Gastrocnemius medialis (tissue), 4 donors: ENCODE results near the gene SHTN1.

Experiments
- POLR2A ChIP-seq, 2 donors: fragments of 450-650 bp; IDR thresholded peaks; one replicate each; pipeline ENCODE4 v1.6.1; 2017; ENCODE audit warnings: antibody characterized with exemption in 2 of 2, mild to moderate bottlenecking in 2 of 2, moderate library complexity in 2 of 2
- TF ChIP-seq, protein P1 (sequence below), 5 experiments: fragments of 450-650 bp in 3 of 5; fragments of 200-600 bp in 2 of 5; sonication (generic) in 2 of 5; IDR thresholded peaks in 4 of 5; conservative IDR thresholded peaks in 1 of 5; 1 replicate in 4 of 5; 2 replicates in 1 of 5; pipeline ENCODE4 v1.5.1; 2016 to 2019; ENCODE audit warnings: antibody characterized with exemption in 5 of 5, mild to moderate bottlenecking in 3 of 5, moderate library complexity in 3 of 5

GRCh38 chr10:116836083-116836482 is 168.9 kb downstream of the SHTN1 start:
- TF ChIP-seq, protein P1, sequence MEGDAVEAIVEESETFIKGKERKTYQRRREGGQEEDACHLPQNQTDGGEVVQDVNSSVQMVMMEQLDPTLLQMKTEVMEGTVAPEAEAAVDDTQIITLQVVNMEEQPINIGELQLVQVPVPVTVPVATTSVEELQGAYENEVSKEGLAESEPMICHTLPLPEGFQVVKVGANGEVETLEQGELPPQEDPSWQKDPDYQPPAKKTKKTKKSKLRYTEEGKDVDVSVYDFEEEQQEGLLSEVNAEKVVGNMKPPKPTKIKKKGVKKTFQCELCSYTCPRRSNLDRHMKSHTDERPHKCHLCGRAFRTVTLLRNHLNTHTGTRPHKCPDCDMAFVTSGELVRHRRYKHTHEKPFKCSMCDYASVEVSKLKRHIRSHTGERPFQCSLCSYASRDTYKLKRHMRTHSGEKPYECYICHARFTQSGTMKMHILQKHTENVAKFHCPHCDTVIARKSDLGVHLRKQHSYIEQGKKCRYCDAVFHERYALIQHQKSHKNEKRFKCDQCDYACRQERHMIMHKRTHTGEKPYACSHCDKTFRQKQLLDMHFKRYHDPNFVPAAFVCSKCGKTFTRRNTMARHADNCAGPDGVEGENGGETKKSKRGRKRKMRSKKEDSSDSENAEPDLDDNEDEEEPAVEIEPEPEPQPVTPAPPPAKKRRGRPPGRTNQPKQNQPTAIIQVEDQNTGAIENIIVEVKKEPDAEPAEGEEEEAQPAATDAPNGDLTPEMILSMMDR (IDR thresholded peaks at IDR 0.05 in 4 of 5, conservative IDR thresholded peaks at IDR 0.05 in 1 of 5) = no peak
- TF ChIP-seq POLR2A (IDR thresholded peaks at IDR 0.05) = no peak
